ENCODE results near the gene BRD2. TPM values are rescaled to one million over a fixed set of nuclear protein-coding genes. Genes with fewer than 3 reads are reported as not detected.

Gene BRD2
- total and polyA plus RNA-seq, 2 donors (not counting 1 experiment from before 2014, with no cell fraction given), result 474 to 620 TPM

- H3K4me2 ChIP-seq (replicated peaks; ENCODE audit: low read depth, low read length, poor library complexity, severe bottlenecking), result peak within 1 kb of the TSS; percentile 72
- H3K9me3 ChIP-seq (ENCODE audit: control extremely low read depth in 1 of 3, control insufficient read depth in 2 of 3, insufficient read depth in 1 of 3, low read length in 2 of 3), result no peaks in the 10 kb centered on the region
- 11% methylated on average over 17 of the region's 24 CpGs for WGBS (ENCODE audit: insufficient coverage)
- H3K4me1 ChIP-seq (ENCODE audit: control insufficient read depth in 2 of 2, insufficient read depth in 2 of 2, low read length in 2 of 2), result peaks cover 33 to 39% of the 10 kb centered on the region in 2 donors
- no peaks in the 10 kb centered on the region for H3K9me3 Mint-ChIP-seq (ENCODE audit: insufficient read depth)
- H3K27me3 ChIP-seq (replicated peaks in 1 of 4; ENCODE audit: control extremely low read depth in 1 of 4, control insufficient read depth in 3 of 4, insufficient read depth in 4 of 4, low read length in 3 of 4), result no peaks in the 10 kb centered on the region
- H3K36me3 ChIP-seq (replicated peaks in 1 of 2; ENCODE audit: control extremely low read depth in 1 of 2, control insufficient read depth in 1 of 2, extremely low read depth in 1 of 2, insufficient read depth in 2 of 2, low read length in 1 of 2), result peaks cover 0 to 39% of the 10 kb centered on the region in 2 experiments
- DNase-seq, result peak; percentile 90
- ChIA-PET POLR2A (interaction anchor here (0.7 to 4.1 kb wide), 9 partner anchors 9 to 200 kb away, joined by 3 to 18 read pairs (median 4); partner anchors contain the start of gene HLA-DPA1), CTCF (interaction anchor here (0.6 to 17.0 kb wide), 12 partner anchors 9 to 319 kb away, joined by 3 to 576 read pairs (median 6); partner anchors contain the start of genes HLA-DPA1 and HLA-DPB1)
- peak within 1 kb of the TSS; percentile 60 to 98 (median 92) for H3K4me3 ChIP-seq (ENCODE audit: control extremely low read depth in 1 of 5, extremely low read depth in 1 of 5, insufficient read depth in 1 of 5, low read depth in 2 of 5, low read length in 4 of 5)
- peak within 1 kb of the TSS; percentile 98 for H3K27ac Mint-ChIP-seq
- no peaks in the 10 kb centered on the region for H3K27me3 Mint-ChIP-seq
- TF ChIP-seq CTCF (IDR thresholded peaks at IDR 0.05), result no peak
- no peak for TF ChIP-seq EZH2 (IDR thresholded peaks at IDR 0.05; ENCODE audit: borderline replicate concordance, insufficient read depth, low read depth, low read length, poor library complexity, severe bottlenecking)
- peak; percentile 95 for ATAC-seq (ENCODE audit: low read depth)
- peak within 1 kb of the TSS; percentile 90 to 95 for H3K27ac ChIP-seq (ENCODE audit: low read length in 2 of 2)
- peaks cover 52% of the 10 kb centered on the region for H3K79me2 ChIP-seq (ENCODE audit: control insufficient read depth, insufficient read depth, low read length)
- H4K20me1 ChIP-seq (ENCODE audit: control insufficient read depth, insufficient read depth, low read length, poor library complexity, severe bottlenecking), result no peaks in the 10 kb centered on the region
- peak within 1 kb of the TSS; percentile 94 for H3K4me3 Mint-ChIP-seq
- H3K9ac ChIP-seq (ENCODE audit: low read length), result peak within 1 kb of the TSS; percentile 86
- H2AFZ ChIP-seq (ENCODE audit: insufficient read depth, low read depth, low read length, poor library complexity, severe bottlenecking), result peak within 1 kb of the TSS; percentile 59
- intact Hi-C loops (cut with micrococcal nuclease), result no loop called here
- H3K4me1 Mint-ChIP-seq, result peaks cover 59% of the 10 kb centered on the region
Measured at GRCh38 chr6:33008944-33009861, 40.8 kb downstream of the BRD2 start, which contains the start of gene HLA-DOA. Gene HLA-DOA, minus strand, starts transcription at chr6:33009591.

All from B cell (primary cell).